ENCODE data around the gene CLK3.

- peak; percentile 82 for TF ChIP-seq CTCF (conservative IDR thresholded peaks at IDR 0.05)
- no peak for TF ChIP-seq EZH2 (IDR thresholded peaks at IDR 0.05; ENCODE audit: low read depth)
Measured at GRCh38 chr15:74620636-74621545, 5.3 kb downstream of the CLK3 start.
